DND-41 (cell line): ENCODE results near the gene KCNIP4.

Experiments
- EZH2 ChIP-seq: IDR thresholded peaks from 3 replicates; pipeline ENCODE4 v1.6.1; 2012; ENCODE audit warnings: borderline replicate concordance, low read depth, mild to moderate bottlenecking, moderate library complexity, low read length, inconsistent platforms; ENCODE audit not compliant: severe bottlenecking
- TF ChIP-seq, protein P1 (sequence below): IDR thresholded peaks from 2 replicates; pipeline ENCODE4 v1.5.1; 2012; ENCODE audit warnings: borderline replicate concordance, low read length, moderate library complexity, mild to moderate bottlenecking; ENCODE audit not compliant: poor library complexity, severe bottlenecking; ENCODE audit errors: extremely low read depth

DNA sequence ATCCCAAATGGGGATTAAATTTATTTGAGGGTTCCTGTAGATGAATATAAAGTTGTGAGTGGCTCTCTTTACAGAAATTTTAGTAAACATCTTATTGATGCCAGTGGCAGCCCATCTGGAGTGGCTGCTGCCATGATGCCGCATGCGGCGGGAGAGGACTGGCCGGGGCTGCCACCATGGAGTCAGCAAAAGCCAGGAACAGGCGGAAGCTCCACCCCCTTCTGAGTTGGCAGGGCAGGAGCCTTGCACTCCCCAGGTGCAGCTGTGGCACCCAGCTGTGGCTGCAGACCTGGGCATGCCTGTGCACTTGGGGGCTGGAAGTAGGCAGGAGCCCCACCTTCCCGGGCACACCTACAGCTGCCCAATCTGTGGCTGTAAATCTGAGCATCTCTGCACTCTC, 92.3 kb downstream of the KCNIP4 start:
- TF ChIP-seq, protein P1, sequence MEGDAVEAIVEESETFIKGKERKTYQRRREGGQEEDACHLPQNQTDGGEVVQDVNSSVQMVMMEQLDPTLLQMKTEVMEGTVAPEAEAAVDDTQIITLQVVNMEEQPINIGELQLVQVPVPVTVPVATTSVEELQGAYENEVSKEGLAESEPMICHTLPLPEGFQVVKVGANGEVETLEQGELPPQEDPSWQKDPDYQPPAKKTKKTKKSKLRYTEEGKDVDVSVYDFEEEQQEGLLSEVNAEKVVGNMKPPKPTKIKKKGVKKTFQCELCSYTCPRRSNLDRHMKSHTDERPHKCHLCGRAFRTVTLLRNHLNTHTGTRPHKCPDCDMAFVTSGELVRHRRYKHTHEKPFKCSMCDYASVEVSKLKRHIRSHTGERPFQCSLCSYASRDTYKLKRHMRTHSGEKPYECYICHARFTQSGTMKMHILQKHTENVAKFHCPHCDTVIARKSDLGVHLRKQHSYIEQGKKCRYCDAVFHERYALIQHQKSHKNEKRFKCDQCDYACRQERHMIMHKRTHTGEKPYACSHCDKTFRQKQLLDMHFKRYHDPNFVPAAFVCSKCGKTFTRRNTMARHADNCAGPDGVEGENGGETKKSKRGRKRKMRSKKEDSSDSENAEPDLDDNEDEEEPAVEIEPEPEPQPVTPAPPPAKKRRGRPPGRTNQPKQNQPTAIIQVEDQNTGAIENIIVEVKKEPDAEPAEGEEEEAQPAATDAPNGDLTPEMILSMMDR, result no peak
- TF ChIP-seq EZH2, result no peak
